NCI-H510A (cell line): ENCODE results near the gene TRMT112.

Experiments
- DNase-seq: peaks from one replicate; lab custom pipeline; 2025; lab: John Stamatoyannopoulos, UW

TRMT112 gene

GRCh38 chr11:64291752-64292459 lies 25.5 kb downstream of the TRMT112 start:
- no peak for DNase-seq

- no peak for DNase-seq
Observed at GRCh38 chr11:64291262-64291751, 26.1 kb downstream of the TRMT112 start, which contains the start of gene KCNK4. KCNK4 (plus strand) TSS chr11:64291302; CDS start chr11:64293019, 1,717 bp downstream.

GRCh38 chr11:64290352-64291261 lies 26.8 kb downstream of the TRMT112 start:
- DNase-seq: no peak

GRCh38 chr11:64289002-64289564 lies 28.3 kb downstream of the TRMT112 start:
- DNase-seq: no peak

- DNase-seq: no peak
Observed at GRCh38 chr11:64288353-64288750, 29.0 kb downstream of the TRMT112 start.

- no peak for DNase-seq
Observed at GRCh38 chr11:64287676-64288352, 29.5 kb downstream of the TRMT112 start.

GRCh38 chr11:64286801-64287159 lies 30.6 kb downstream of the TRMT112 start:
- DNase-seq: no peak

GRCh38 chr11:64285885-64286800 lies 31.2 kb downstream of the TRMT112 start:
- DNase-seq: peak; percentile 27

GRCh38 chr11:64284962-64285884 lies 32.1 kb downstream of the TRMT112 start, which contains the start of gene GPR137:
GPR137 (plus strand) TSS chr11:64285848; CDS start chr11:64286525, 677 bp downstream.
- peak; percentile 67 for DNase-seq

- peak; percentile 88 for DNase-seq
Observed at GRCh38 chr11:64284048-64284961, 33.1 kb downstream of the TRMT112 start, which contains the start of gene BAD. BAD (minus strand) TSS chr11:64284665; CDS start chr11:64284368, 297 bp downstream.

- no peak for DNase-seq
Observed at GRCh38 chr11:64283092-64283491, 34.3 kb downstream of the TRMT112 start.

GRCh38 chr11:64281957-64282770 lies 35.2 kb downstream of the TRMT112 start:
- no peak for DNase-seq

GRCh38 chr11:64278576-64279190 lies 38.7 kb downstream of the TRMT112 start:
- DNase-seq: no peak

- no peak for DNase-seq
Observed at GRCh38 chr11:64276653-64277431, 40.5 kb downstream of the TRMT112 start.

GRCh38 chr11:64275841-64276240 lies 41.5 kb downstream of the TRMT112 start:
- no peak for DNase-seq
